ENCODE data around the gene CLIP3. TPM values are rescaled to one million over a fixed set of nuclear protein-coding genes. Genes with fewer than 3 reads are reported as not detected.

CLIP3 gene
- total RNA-seq = under 1 TPM; 0.47 to 0.85 TPM
- polyA plus RNA-seq (2013, experiment 1 of 2) = 0.87 TPM
- 1.9 TPM for polyA plus RNA-seq (2013, experiment 2 of 2)
- 0 to 3.2 (median 0.28) reads per million in 172 experiments for total RNA-seq

DNA sequence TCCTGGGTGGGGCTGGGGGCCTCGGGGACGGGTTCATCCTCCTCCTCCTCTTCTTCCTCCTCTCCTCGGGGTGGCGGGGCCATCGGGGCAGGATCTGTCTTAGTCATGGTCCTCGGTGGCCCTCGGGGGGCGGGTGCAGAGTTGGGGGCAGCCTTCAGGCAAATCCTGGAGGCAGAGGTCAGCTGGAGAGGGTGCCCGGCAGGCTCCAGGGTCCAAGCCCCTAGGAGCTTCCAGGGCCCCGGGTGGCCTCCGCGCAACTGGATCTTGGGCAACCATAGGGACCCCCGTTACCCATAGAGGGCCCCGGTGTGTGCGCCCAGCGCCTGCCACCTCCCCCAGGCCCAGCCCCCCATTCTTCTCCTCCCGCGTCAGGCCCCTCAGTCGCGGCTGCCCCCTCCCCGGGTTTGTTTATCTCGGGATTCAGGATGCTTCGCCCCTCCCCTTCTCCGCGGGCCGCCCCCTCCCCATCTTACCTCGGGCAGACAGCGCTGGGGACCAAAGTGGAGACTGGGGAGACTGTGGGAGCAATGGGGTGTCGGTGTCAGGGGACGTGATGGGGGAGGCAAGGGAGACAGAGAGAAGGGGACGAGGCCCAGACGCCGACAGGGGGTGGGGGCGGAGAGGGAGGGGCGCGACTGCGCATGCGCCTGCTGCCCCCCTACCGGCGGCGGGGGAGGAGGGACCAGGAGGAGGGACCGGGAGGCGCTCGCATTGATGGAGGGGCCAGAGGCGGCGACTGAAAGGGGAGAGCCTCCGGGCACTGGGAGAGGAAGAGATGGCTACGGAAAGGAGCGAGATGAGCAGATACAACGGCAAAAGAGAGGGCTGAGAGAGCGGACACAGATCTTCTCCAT is at the start of gene CLIP3:
CLIP3 (minus strand) TSS at position 623 of the 854 bp plus-strand sequence; CDS start at position 107, 516 bp downstream.
- intact Hi-C loops (cut with DNase I, micrococcal nuclease) = no loop called here
- Mint-ChIP-seq H3K4me1 (ENCODE audit: low read depth) (peaks cover 30% of the 10 kb centered on the region), H3K4me3 (peak within 1 kb of the TSS; percentile 45), H3K36me3 (ENCODE audit: low read depth) (peaks cover 5% of the 10 kb centered on the region), H3K27ac (no peak within 1 kb of the TSS), H3K27me3 (no peaks in the 10 kb centered on the region), H3K9me3 (no peaks in the 10 kb centered on the region)
- ATAC-seq (ENCODE audit: poor library complexity) (no peak), DNase-seq (peak in 12 of 14 experiments; percentile 12 to 54 (median 38))
- H3K27me3 ChIP-seq (ENCODE audit: control insufficient read depth in 1 of 2, insufficient read depth in 2 of 2, low read length in 2 of 2) = peaks cover 0 to 4% of the 10 kb centered on the region in 2 experiments
- no peaks in the 10 kb centered on the region for H3K9me3 ChIP-seq (ENCODE audit: control insufficient read depth in 1 of 2, insufficient read depth in 1 of 2, low read length in 2 of 2)
- ChIA-PET POLR2A (no interaction called here), CTCF (no interaction called here)
- H3K4me1 ChIP-seq (ENCODE audit: insufficient read depth, low read length) = peaks cover 39% of the 10 kb centered on the region
- TF ChIP-seq, protein P1, sequence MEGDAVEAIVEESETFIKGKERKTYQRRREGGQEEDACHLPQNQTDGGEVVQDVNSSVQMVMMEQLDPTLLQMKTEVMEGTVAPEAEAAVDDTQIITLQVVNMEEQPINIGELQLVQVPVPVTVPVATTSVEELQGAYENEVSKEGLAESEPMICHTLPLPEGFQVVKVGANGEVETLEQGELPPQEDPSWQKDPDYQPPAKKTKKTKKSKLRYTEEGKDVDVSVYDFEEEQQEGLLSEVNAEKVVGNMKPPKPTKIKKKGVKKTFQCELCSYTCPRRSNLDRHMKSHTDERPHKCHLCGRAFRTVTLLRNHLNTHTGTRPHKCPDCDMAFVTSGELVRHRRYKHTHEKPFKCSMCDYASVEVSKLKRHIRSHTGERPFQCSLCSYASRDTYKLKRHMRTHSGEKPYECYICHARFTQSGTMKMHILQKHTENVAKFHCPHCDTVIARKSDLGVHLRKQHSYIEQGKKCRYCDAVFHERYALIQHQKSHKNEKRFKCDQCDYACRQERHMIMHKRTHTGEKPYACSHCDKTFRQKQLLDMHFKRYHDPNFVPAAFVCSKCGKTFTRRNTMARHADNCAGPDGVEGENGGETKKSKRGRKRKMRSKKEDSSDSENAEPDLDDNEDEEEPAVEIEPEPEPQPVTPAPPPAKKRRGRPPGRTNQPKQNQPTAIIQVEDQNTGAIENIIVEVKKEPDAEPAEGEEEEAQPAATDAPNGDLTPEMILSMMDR (IDR thresholded peaks at IDR 0.05) = no peak
- H3K27ac ChIP-seq (ENCODE audit: low read depth in 1 of 2, low read length in 2 of 2) = no peak within 1 kb of the TSS
- H3K4me3 ChIP-seq (ENCODE audit: low read length) = peak within 1 kb of the TSS; percentile 38
- H3K36me3 ChIP-seq (ENCODE audit: insufficient read depth, low read length) = no peaks in the 10 kb centered on the region

- Histone ChIP-seq H3K27ac (ENCODE audit: low read depth in 1 of 2, low read length in 2 of 2) (no peak overlapping the region), H3K27me3 (ENCODE audit: control insufficient read depth in 1 of 2, insufficient read depth in 2 of 2, low read length in 2 of 2) (no peaks in the 10 kb centered on the region), H3K4me3 (ENCODE audit: low read length) (no peak overlapping the region), H3K4me1 (ENCODE audit: insufficient read depth, low read length) (no peaks in the 10 kb centered on the region), H3K36me3 (ENCODE audit: insufficient read depth, low read length) (peaks cover 3% of the 10 kb centered on the region), H3K9me3 (ENCODE audit: control insufficient read depth in 1 of 2, insufficient read depth in 1 of 2, low read length in 2 of 2) (no peaks in the 10 kb centered on the region)
- ATAC-seq (ENCODE audit: poor library complexity) (no peak), DNase-seq (no peak)
- CTCF ChIA-PET = no interaction called here
- TF ChIP-seq, protein P1 (IDR thresholded peaks at IDR 0.05) = no peak
- Mint-ChIP-seq H3K27ac (no peak overlapping the region), H3K4me3 (no peak overlapping the region), H3K27me3 (no peaks in the 10 kb centered on the region), H3K4me1 (ENCODE audit: low read depth) (no peaks in the 10 kb centered on the region), H3K36me3 (ENCODE audit: low read depth) (no peaks in the 10 kb centered on the region), H3K9me3 (no peaks in the 10 kb centered on the region)
- intact Hi-C loops (cut with DNase I, micrococcal nuclease) = no loop called here
- POLR2A ChIA-PET = no interaction called here
Observed at GRCh38 chr19:36081894-36082293, 49.2 kb upstream of the CLIP3 start.

GRCh38 chr19:36081385-36081784 is 48.7 kb upstream of the CLIP3 start:
- no peaks in the 10 kb centered on the region for H3K27me3 ChIP-seq (ENCODE audit: control insufficient read depth in 1 of 2, insufficient read depth in 2 of 2, low read length in 2 of 2)
- H3K4me1 ChIP-seq (ENCODE audit: insufficient read depth, low read length) = no peaks in the 10 kb centered on the region
- DNase-seq = no peak
- H3K27ac Mint-ChIP-seq = no peak overlapping the region
- no peak for ATAC-seq (ENCODE audit: poor library complexity)
- H3K36me3 Mint-ChIP-seq (ENCODE audit: low read depth) = no peaks in the 10 kb centered on the region
- peaks cover 3% of the 10 kb centered on the region for H3K36me3 ChIP-seq (ENCODE audit: insufficient read depth, low read length)
- no peaks in the 10 kb centered on the region for H3K27me3 Mint-ChIP-seq
- no peaks in the 10 kb centered on the region for H3K4me1 Mint-ChIP-seq (ENCODE audit: low read depth)
- H3K4me3 ChIP-seq (ENCODE audit: low read length) = no peak overlapping the region
- ChIA-PET POLR2A (no interaction called here), CTCF (no interaction called here)
- H3K9me3 Mint-ChIP-seq = no peaks in the 10 kb centered on the region
- no peak overlapping the region for H3K4me3 Mint-ChIP-seq
- H3K9me3 ChIP-seq (ENCODE audit: control insufficient read depth in 1 of 2, insufficient read depth in 1 of 2, low read length in 2 of 2) = no peaks in the 10 kb centered on the region
- intact Hi-C loops (cut with DNase I, micrococcal nuclease) = no loop called here
- no peak overlapping the region for H3K27ac ChIP-seq (ENCODE audit: low read depth in 1 of 2, low read length in 2 of 2)
- TF ChIP-seq, protein P1 (IDR thresholded peaks at IDR 0.05) = no peak
